ENCODE measurements around the gene FGF6. TPM values are rescaled to one million over a fixed set of nuclear protein-coding genes. Genes with fewer than 3 reads are reported as not detected.

The FGF6 gene
- total and polyA plus RNA-seq, 2 of the 13 experiments (the other 11 are each of a cell fraction or from before 2014, with no cell fraction given) = not detected

DNA sequence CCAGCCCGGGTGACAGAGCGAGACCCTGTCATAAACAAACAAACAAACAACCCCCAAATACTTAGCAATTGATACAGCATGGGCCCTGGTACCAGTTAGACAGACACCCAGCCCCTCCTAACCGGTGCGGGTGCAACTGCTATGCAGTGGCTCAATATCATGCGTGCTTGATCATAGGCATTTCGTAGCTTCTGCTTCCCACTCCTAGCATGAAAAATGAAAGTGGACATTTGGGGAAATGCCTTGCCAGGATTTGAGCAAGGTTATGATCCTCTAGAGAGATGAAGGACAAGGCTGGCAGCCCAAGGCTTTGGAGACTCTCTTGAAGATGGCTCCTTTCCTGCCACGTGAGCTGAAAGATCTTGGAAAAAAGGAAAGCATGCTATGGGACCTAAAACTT, 13.7 kb downstream of the FGF6 start:
- whole genome bisulfite sequencing (ENCODE audit: low lambda C conversion rate) = 11% methylated on average over 7 of the region's 7 CpGs
- ChIA-PET CTCF (ENCODE audit: low intra/inter-chr PET ratio, low total read pairs) (no interaction called here), POLR2A (no interaction called here)
- FAIRE-seq = no peak
- H3K27ac ChIP-seq (ENCODE audit: extremely low read length, insufficient read depth, low read length) = no peak overlapping the region
- BruUV-seq (replicated peaks) = no TSS peak
- no peak for DNase-seq (ENCODE audit: low spot score)
- no peak for ATAC-seq
- no peak overlapping the region for H3K4me3 ChIP-seq (replicated peaks in 1 of 3; ENCODE audit: insufficient read depth in 1 of 3, low read depth in 2 of 3, low read length in 3 of 3)
- peaks cover 2 to 52% of the 10 kb centered on the region in 2 experiments; a peak in 4 of 5 replicates for H3K27me3 ChIP-seq (ENCODE audit: control insufficient read depth in 1 of 2, insufficient read depth in 2 of 2, low read length in 2 of 2)
- intact Hi-C loops (cut with micrococcal nuclease; ENCODE audit: unreplicated experiment) = no loop called here
- H3K79me2 ChIP-seq (ENCODE audit: insufficient read depth, low read length) = no peaks in the 10 kb centered on the region
- in situ Hi-C loops (cut with HindIII; ENCODE audit: extremely low pct_ligation_motif_present, low pct_unique_long_range_greater_than_20kb) = no loop called here
- no peaks in the 10 kb centered on the region for H3K36me3 ChIP-seq (replicated peaks in 1 of 2; ENCODE audit: control insufficient read depth in 1 of 2, insufficient read depth in 2 of 2, low read length in 2 of 2)
- no peaks in the 10 kb centered on the region for H3K4me1 ChIP-seq (ENCODE audit: insufficient read depth, low read length)
- H3K9ac ChIP-seq (ENCODE audit: insufficient read depth, low read depth, low read length) = no peak overlapping the region
- H2AFZ ChIP-seq (ENCODE audit: low read length) = no peak overlapping the region
- H3K9me3 ChIP-seq (ENCODE audit: low read length) = no peaks in the 10 kb centered on the region
- H3K4me2 ChIP-seq (ENCODE audit: low read depth, low read length) = no peak overlapping the region
- TF ChIP-seq ZNF350 (CRISPR knock-in tag; IDR thresholded peaks at IDR 0.05; ENCODE audit: borderline replicate concordance, low read depth) (no peak), FOXA3 (CRISPR knock-in tag; IDR thresholded peaks at IDR 0.05) (no peak), MZF1 (CRISPR knock-in tag; IDR thresholded peaks at IDR 0.05; ENCODE audit: borderline replicate concordance) (no peak), ZNF414 (CRISPR knock-in tag; IDR thresholded peaks at IDR 0.05) (no peak), CEBPB (IDR thresholded peaks at IDR 0.05; ENCODE audit: borderline replicate concordance, low read depth, low read length) (no peak)
- H4K20me1 ChIP-seq (ENCODE audit: insufficient read depth, low read length) = no peaks in the 10 kb centered on the region

DNA sequence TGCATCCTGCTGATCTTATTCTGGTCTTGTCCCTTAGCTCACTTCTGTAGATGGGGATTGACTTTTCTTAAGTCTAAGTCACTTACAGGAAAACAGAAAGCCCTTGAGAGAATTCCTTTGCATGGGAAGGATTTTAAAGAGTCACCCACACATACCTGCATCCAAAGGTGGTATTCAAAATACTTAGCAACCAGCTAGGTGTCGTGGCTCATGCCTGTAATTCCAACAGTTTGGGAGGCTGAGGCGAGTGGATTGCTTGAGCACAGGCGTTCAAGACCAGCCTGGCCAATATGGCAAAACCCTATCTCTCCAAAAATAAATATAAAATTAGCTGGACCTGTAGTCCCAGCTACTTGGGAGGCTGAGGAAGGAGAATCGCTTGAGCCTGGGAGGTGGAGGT, 14.2 kb downstream of the FGF6 start:
- ChIA-PET CTCF (ENCODE audit: low intra/inter-chr PET ratio, low total read pairs) (no interaction called here), POLR2A (no interaction called here)
- no TSS peak for BruUV-seq (replicated peaks)
- ATAC-seq = no peak
- Histone ChIP-seq H3K4me3 (replicated peaks in 1 of 3; ENCODE audit: insufficient read depth in 1 of 3, low read depth in 2 of 3, low read length in 3 of 3) (no peak overlapping the region), H2AFZ (ENCODE audit: low read length) (no peak overlapping the region), H3K27ac (ENCODE audit: extremely low read length, insufficient read depth, low read length) (no peak overlapping the region), H3K36me3 (replicated peaks in 1 of 2; ENCODE audit: control insufficient read depth in 1 of 2, insufficient read depth in 2 of 2, low read length in 2 of 2) (no peaks in the 10 kb centered on the region), H4K20me1 (ENCODE audit: insufficient read depth, low read length) (no peaks in the 10 kb centered on the region), H3K4me1 (ENCODE audit: insufficient read depth, low read length) (no peaks in the 10 kb centered on the region), H3K9ac (ENCODE audit: insufficient read depth, low read depth, low read length) (no peak overlapping the region), H3K4me2 (ENCODE audit: low read depth, low read length) (no peak overlapping the region), H3K9me3 (ENCODE audit: low read length) (no peaks in the 10 kb centered on the region), H3K27me3 (ENCODE audit: control insufficient read depth in 1 of 2, insufficient read depth in 2 of 2, low read length in 2 of 2) (peaks cover 2 to 53% of the 10 kb centered on the region in 2 experiments; a peak in 4 of 5 replicates), H3K79me2 (ENCODE audit: insufficient read depth, low read length) (no peaks in the 10 kb centered on the region)
- in situ Hi-C loops (cut with HindIII; ENCODE audit: extremely low pct_ligation_motif_present, low pct_unique_long_range_greater_than_20kb) (no loop called here), intact Hi-C loops (cut with micrococcal nuclease; ENCODE audit: unreplicated experiment) (no loop called here)
- 20% methylated on average over 3 of the region's 4 CpGs for WGBS (ENCODE audit: low lambda C conversion rate)
- DNase-seq (ENCODE audit: low spot score) = no peak
- no peak for FAIRE-seq
- no peak for TF ChIP-seq ZNF616 (CRISPR knock-in tag; IDR thresholded peaks at IDR 0.05; ENCODE audit: low read depth)
- TF ChIP-seq RBFOX2 (IDR thresholded peaks at IDR 0.05; ENCODE audit: low read depth, low read length) = no peak
- TF ChIP-seq ATF1 (CRISPR knock-in tag; IDR thresholded peaks at IDR 0.05) = no peak
- no peak for TF ChIP-seq ZFP62 (CRISPR knock-in tag; IDR thresholded peaks at IDR 0.05)
- TF ChIP-seq, protein P1, sequence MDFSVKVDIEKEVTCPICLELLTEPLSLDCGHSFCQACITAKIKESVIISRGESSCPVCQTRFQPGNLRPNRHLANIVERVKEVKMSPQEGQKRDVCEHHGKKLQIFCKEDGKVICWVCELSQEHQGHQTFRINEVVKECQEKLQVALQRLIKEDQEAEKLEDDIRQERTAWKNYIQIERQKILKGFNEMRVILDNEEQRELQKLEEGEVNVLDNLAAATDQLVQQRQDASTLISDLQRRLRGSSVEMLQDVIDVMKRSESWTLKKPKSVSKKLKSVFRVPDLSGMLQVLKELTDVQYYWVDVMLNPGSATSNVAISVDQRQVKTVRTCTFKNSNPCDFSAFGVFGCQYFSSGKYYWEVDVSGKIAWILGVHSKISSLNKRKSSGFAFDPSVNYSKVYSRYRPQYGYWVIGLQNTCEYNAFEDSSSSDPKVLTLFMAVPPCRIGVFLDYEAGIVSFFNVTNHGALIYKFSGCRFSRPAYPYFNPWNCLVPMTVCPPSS (IDR thresholded peaks at IDR 0.05) = no peak
- TF ChIP-seq, protein P2, sequence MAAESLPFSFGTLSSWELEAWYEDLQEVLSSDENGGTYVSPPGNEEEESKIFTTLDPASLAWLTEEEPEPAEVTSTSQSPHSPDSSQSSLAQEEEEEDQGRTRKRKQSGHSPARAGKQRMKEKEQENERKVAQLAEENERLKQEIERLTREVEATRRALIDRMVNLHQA (CRISPR knock-in tag; IDR thresholded peaks at IDR 0.05) = no peak
- no peak for TF ChIP-seq ZSCAN25 (CRISPR knock-in tag; IDR thresholded peaks at IDR 0.05)
- no peak for TF ChIP-seq FOXM1 (CRISPR knock-in tag; IDR thresholded peaks at IDR 0.05)
- TF ChIP-seq, protein P3, sequence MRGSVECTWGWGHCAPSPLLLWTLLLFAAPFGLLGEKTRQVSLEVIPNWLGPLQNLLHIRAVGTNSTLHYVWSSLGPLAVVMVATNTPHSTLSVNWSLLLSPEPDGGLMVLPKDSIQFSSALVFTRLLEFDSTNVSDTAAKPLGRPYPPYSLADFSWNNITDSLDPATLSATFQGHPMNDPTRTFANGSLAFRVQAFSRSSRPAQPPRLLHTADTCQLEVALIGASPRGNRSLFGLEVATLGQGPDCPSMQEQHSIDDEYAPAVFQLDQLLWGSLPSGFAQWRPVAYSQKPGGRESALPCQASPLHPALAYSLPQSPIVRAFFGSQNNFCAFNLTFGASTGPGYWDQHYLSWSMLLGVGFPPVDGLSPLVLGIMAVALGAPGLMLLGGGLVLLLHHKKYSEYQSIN (CRISPR knock-in tag; IDR thresholded peaks at IDR 0.05; ENCODE audit: borderline replicate concordance) = no peak
- no peak for TF ChIP-seq PRMT3 (CRISPR knock-in tag; IDR thresholded peaks at IDR 0.05; ENCODE audit: borderline replicate concordance, low read depth)
- TF ChIP-seq HNRNPL (IDR thresholded peaks at IDR 0.05; ENCODE audit: low read depth, low read length) = no peak
- TF ChIP-seq KAT8 (CRISPR knock-in tag; IDR thresholded peaks at IDR 0.05) = no peak
- no peak for TF ChIP-seq NFKB2 (CRISPR knock-in tag; IDR thresholded peaks at IDR 0.05; ENCODE audit: borderline replicate concordance)
